CD4-positive, alpha-beta memory T cell (primary cell): ENCODE measurements around the gene PHACTR4. TPM values are rescaled to one million over a fixed set of nuclear protein-coding genes. Genes with fewer than 3 reads are reported as not detected.
"Not testable (repeated sequence)": the region's sequence is repeated elsewhere in the genome, so short reads cannot be mapped to it uniquely, and the experiment has no call there.

ENCODE experiments used
- CTCF ChIA-PET: fragments of 350-600 bp; sonication (Branson Sonifier 250); formaldehyde crosslinking; loops from one replicate; lab custom pipeline; 2021; ENCODE audit warnings: inconsistent platforms; ENCODE audit not compliant: partially characterized antibody; lab: Charles Lee
- POLR2A ChIA-PET: fragments of 350-600 bp; sonication (Branson Sonifier 250); formaldehyde crosslinking; loops from one replicate; lab custom pipeline; 2021; ENCODE audit not compliant: partially characterized antibody; lab: Charles Lee
- DNase-seq, 5 donors: peaks; one replicate each; pipeline versions ENCODE4 v3.0.0 to v3.0.0-alpha.2; 2020 to 2022; ENCODE audit warnings: mixed read lengths in 1 of 5
- H3K27ac ChIP-seq: one replicate; pipeline ENCODE4 v1.7.0; 2013; ENCODE audit warnings: low read depth, low read length
- H3K27me3 ChIP-seq: 2 replicates; pipeline ENCODE4 v1.7.0; 2013; ENCODE audit warnings: mild to moderate bottlenecking, low read length, moderate library complexity; ENCODE audit not compliant: insufficient read depth
- H3K36me3 ChIP-seq: 2 replicates; pipeline ENCODE4 v1.7.0; 2013; ENCODE audit warnings: mild to moderate bottlenecking, low read length, moderate library complexity; ENCODE audit not compliant: insufficient read depth
- H3K4me1 ChIP-seq: 2 replicates; pipeline ENCODE4 v1.7.0; 2013; ENCODE audit warnings: mild to moderate bottlenecking, low read length, moderate library complexity; ENCODE audit not compliant: insufficient read depth
- H3K4me3 ChIP-seq, 2 donors: one replicate each; pipeline ENCODE4 v1.7.0; 2013; ENCODE audit warnings: low read length in 2 of 2, mild to moderate bottlenecking in 1 of 2
- H3K9me3 ChIP-seq, 2 donors: one replicate each; pipeline ENCODE4 v1.7.0; 2013; ENCODE audit warnings: low read length in 2 of 2, control low read depth in 1 of 2; ENCODE audit not compliant: control insufficient read depth in 1 of 2
- H3K27ac Mint-ChIP-seq, 7 donors: one replicate each; pipeline ENCODE4 v1.8.0; 2020 to 2021; ENCODE audit warnings: mixed read lengths in 7 of 7, mild to moderate bottlenecking in 6 of 7, inconsistent platforms in 3 of 7, moderate library complexity in 3 of 7
- H3K27me3 Mint-ChIP-seq, 2 donors: one replicate each; pipeline ENCODE4 v1.8.0; 2020 to 2021; ENCODE audit warnings: mixed read lengths in 2 of 2
- H3K36me3 Mint-ChIP-seq, 2 donors: one replicate each; pipeline ENCODE4 v1.8.0; 2020 to 2021; ENCODE audit warnings: mixed read lengths in 2 of 2, inconsistent platforms in 1 of 2, mild to moderate bottlenecking in 1 of 2
- H3K4me1 Mint-ChIP-seq, 4 donors: one replicate each; pipeline ENCODE4 v1.8.0; 2020 to 2021; ENCODE audit warnings: mixed read lengths in 4 of 4, mild to moderate bottlenecking in 1 of 4
- H3K4me3 Mint-ChIP-seq, 8 donors: one replicate each; pipeline ENCODE4 v1.8.0; 2020 to 2021; ENCODE audit warnings: mixed read lengths in 8 of 8, mild to moderate bottlenecking in 7 of 8, moderate library complexity in 6 of 8, inconsistent platforms in 3 of 8
- H3K9me3 Mint-ChIP-seq, 8 donors: one replicate each; pipeline ENCODE4 v1.8.0; 2020 to 2021; ENCODE audit warnings: mixed read lengths in 8 of 8, mild to moderate bottlenecking in 5 of 8, inconsistent platforms in 3 of 8, moderate library complexity in 1 of 8
- intact Hi-C: fragments of 100-400 bp; cut with micrococcal nuclease; formaldehyde crosslinking; loops from one replicate; pipeline ENCODE4 v1.15.1; 2023
- polyA plus RNA-seq, 2 donors: library from polyadenylated mRNA; unstranded; fragments of 300-500 nt; fragmentation: Illumina TruSeq; gene quantifications; one replicate each; pipeline ENCODE4 v1.2.3, GENCODE V29; 2021
- total RNA-seq, 2 experiments: library from RNA; stranded (reverse); gene quantifications; one replicate each; pipeline ENCODE4 v1.2.3, GENCODE V29; 2021

The PHACTR4 gene
- total and polyA plus RNA-seq, 4 experiments from 2014 or later = 3.6 to 28.8 (median 24.9) TPM

GRCh38 chr1:28376195-28376594 is 6.7 kb downstream of the PHACTR4 start:
- intact Hi-C loops, POLR2A ChIA-PET, DNase-seq, H3K4me3 Mint-ChIP-seq, H3K27me3 Mint-ChIP-seq, CTCF ChIA-PET, H3K27ac ChIP-seq, H3K9me3 Mint-ChIP-seq, H3K4me3 ChIP-seq, H3K27me3 ChIP-seq, H3K36me3 ChIP-seq, H3K9me3 ChIP-seq: not testable (repeated sequence)
- Mint-ChIP-seq H3K27ac (peak overlapping the region in 1 of 7 donors; percentile 35), H3K36me3 (peaks cover 12 to 15% of the 10 kb centered on the region in 2 donors), H3K4me1 (peaks cover 16 to 40% (median 29%) of the 10 kb centered on the region in 4 donors)
- peaks cover 24% of the 10 kb centered on the region for H3K4me1 ChIP-seq

- CTCF ChIA-PET = interaction anchor here (2.4 kb wide), 1 partner anchor 19 kb away, joined by 8 read pairs; no protein-coding TSS in a partner anchor
- POLR2A ChIA-PET = no interaction called here
- no peak overlapping the region for H3K27ac ChIP-seq
- H3K36me3 ChIP-seq = no peaks in the 10 kb centered on the region
- no peaks in the 10 kb centered on the region for H3K9me3 ChIP-seq
- H3K4me1 ChIP-seq = peaks cover 8% of the 10 kb centered on the region
- DNase-seq = no peak
- no peak overlapping the region for H3K27ac Mint-ChIP-seq
- H3K36me3 Mint-ChIP-seq = peaks cover 15 to 18% of the 10 kb centered on the region in 2 donors
- H3K27me3 ChIP-seq = no peaks in the 10 kb centered on the region
- intact Hi-C loops = no loop called here
- H3K4me3 ChIP-seq = no peak overlapping the region
- H3K9me3 Mint-ChIP-seq = no peaks in the 10 kb centered on the region
- no peak overlapping the region for H3K4me3 Mint-ChIP-seq
- H3K4me1 Mint-ChIP-seq = peaks cover 19 to 47% (median 33%) of the 10 kb centered on the region in 4 donors
- H3K27me3 Mint-ChIP-seq = no peaks in the 10 kb centered on the region
Measured at GRCh38 chr1:28378906-28379305, 9.4 kb downstream of the PHACTR4 start.

GRCh38 chr1:28380394-28380793 is 10.9 kb downstream of the PHACTR4 start:
- no peak overlapping the region for H3K27ac ChIP-seq
- no peaks in the 10 kb centered on the region for H3K9me3 ChIP-seq
- CTCF ChIA-PET = interaction anchor here (2.4 kb wide), 1 partner anchor 21 kb away, joined by 8 read pairs; no protein-coding TSS in a partner anchor
- DNase-seq = no peak
- H3K4me3 ChIP-seq = no peak overlapping the region
- Mint-ChIP-seq H3K27ac (no peak overlapping the region), H3K36me3 (peaks cover 11 to 18% of the 10 kb centered on the region in 2 donors), H3K4me1 (peaks cover 19 to 52% (median 30%) of the 10 kb centered on the region in 4 donors), H3K4me3 (peak overlapping the region in 1 of 8 donors; percentile 15), H3K27me3 (no peaks in the 10 kb centered on the region), H3K9me3 (no peaks in the 10 kb centered on the region)
- POLR2A ChIA-PET = no interaction called here
- no peaks in the 10 kb centered on the region for H3K36me3 ChIP-seq
- H3K27me3 ChIP-seq = no peaks in the 10 kb centered on the region
- no peaks in the 10 kb centered on the region for H3K4me1 ChIP-seq
- intact Hi-C loops = no loop called here

GRCh38 chr1:28383785-28384184 is 14.2 kb downstream of the PHACTR4 start:
- CTCF ChIA-PET = not testable (repeated sequence)
- POLR2A ChIA-PET = interaction anchor here (0.9 kb wide), 1 partner anchor 14 kb away, joined by 3 read pairs; the partner anchor contains the start of gene PHACTR4
- peaks cover 22 to 49% (median 28%) of the 10 kb centered on the region in 4 donors for H3K4me1 Mint-ChIP-seq

GRCh38 chr1:28392027-28392652 is 22.6 kb downstream of the PHACTR4 start:
- Histone ChIP-seq H3K9me3 (no peaks in the 10 kb centered on the region), H3K4me1 (no peaks in the 10 kb centered on the region), H3K27me3 (no peaks in the 10 kb centered on the region), H3K27ac (no peak overlapping the region), H3K4me3 (no peak overlapping the region), H3K36me3 (no peaks in the 10 kb centered on the region)
- CTCF ChIA-PET = interaction anchor here (0.7 kb wide), 2 partner anchors 141 to 551 kb away, joined by 4 read pairs; no protein-coding TSS in a partner anchor
- no peak overlapping the region for H3K4me3 Mint-ChIP-seq
- POLR2A ChIA-PET = no interaction called here
- H3K4me1 Mint-ChIP-seq = peaks cover 0 to 14% (median 10%) of the 10 kb centered on the region in 4 donors
- H3K27ac Mint-ChIP-seq = peak overlapping the region in 1 of 7 donors; percentile 19
- peaks cover 4 to 6% of the 10 kb centered on the region in 2 donors for H3K36me3 Mint-ChIP-seq
- no peak for DNase-seq
- no peaks in the 10 kb centered on the region for H3K9me3 Mint-ChIP-seq
- intact Hi-C loops = no loop called here
- no peaks in the 10 kb centered on the region for H3K27me3 Mint-ChIP-seq

More at GRCh38 chr1:28383785-28384184, 14.2 kb downstream of the PHACTR4 start:
- H3K27me3 Mint-ChIP-seq, H3K4me1 ChIP-seq, H3K36me3 ChIP-seq, H3K27ac Mint-ChIP-seq, H3K9me3 ChIP-seq, H3K27me3 ChIP-seq, H3K4me3 ChIP-seq, H3K9me3 Mint-ChIP-seq, H3K4me3 Mint-ChIP-seq, H3K27ac ChIP-seq, intact Hi-C loops, DNase-seq: not testable (repeated sequence)
- H3K36me3 Mint-ChIP-seq = peaks cover 10 to 15% of the 10 kb centered on the region in 2 donors

GRCh38 chr1:28394136-28394535 is 24.6 kb downstream of the PHACTR4 start:
- Histone ChIP-seq H3K36me3 (no peaks in the 10 kb centered on the region), H3K27me3 (no peaks in the 10 kb centered on the region), H3K4me3 (no peak overlapping the region), H3K9me3 (no peaks in the 10 kb centered on the region), H3K27ac (no peak overlapping the region), H3K4me1 (no peaks in the 10 kb centered on the region)
- CTCF ChIA-PET = interaction anchor here (1.0 kb wide), 1 partner anchor 34 kb away, joined by 3 read pairs; no protein-coding TSS in a partner anchor
- no peaks in the 10 kb centered on the region for H3K27me3 Mint-ChIP-seq
- peak overlapping the region in 1 of 7 donors; percentile 42 for H3K27ac Mint-ChIP-seq
- H3K9me3 Mint-ChIP-seq = no peaks in the 10 kb centered on the region
- H3K36me3 Mint-ChIP-seq = peaks cover 3 to 8% of the 10 kb centered on the region in 2 donors
- POLR2A ChIA-PET = no interaction called here
- no peak for DNase-seq
- intact Hi-C loops = no loop called here
- peaks cover 0 to 8% (median 6%) of the 10 kb centered on the region in 4 donors for H3K4me1 Mint-ChIP-seq
- H3K4me3 Mint-ChIP-seq = no peak overlapping the region

GRCh38 chr1:28395181-28395580 is 25.6 kb downstream of the PHACTR4 start:
- Mint-ChIP-seq H3K27ac (no peak overlapping the region), H3K36me3 (peaks cover 3 to 11% of the 10 kb centered on the region in 2 donors), H3K4me3 (no peak overlapping the region), H3K9me3 (no peaks in the 10 kb centered on the region), H3K4me1 (peaks cover 0 to 11% (median 8%) of the 10 kb centered on the region in 4 donors), H3K27me3 (no peaks in the 10 kb centered on the region)
- Histone ChIP-seq H3K27me3 (no peaks in the 10 kb centered on the region), H3K4me3 (no peak overlapping the region), H3K27ac (no peak overlapping the region), H3K9me3 (no peaks in the 10 kb centered on the region), H3K4me1 (no peaks in the 10 kb centered on the region), H3K36me3 (no peaks in the 10 kb centered on the region)
- POLR2A ChIA-PET = no interaction called here
- intact Hi-C loops = no loop called here
- DNase-seq = no peak
- CTCF ChIA-PET = interaction anchor here (0.7 to 1.7 kb wide), 3 partner anchors 15 to 487 kb away, joined by 3 to 7 read pairs (median 3); no protein-coding TSS in a partner anchor
